OCI-M2 (cell line): ENCODE results near the gene MAMDC2.

Experiments used
- DNase-seq: peaks from one replicate; lab custom pipeline; 2025; ENCODE audit not compliant: unreplicated experiment; lab: John Stamatoyannopoulos, UW

MAMDC2 gene

DNA sequence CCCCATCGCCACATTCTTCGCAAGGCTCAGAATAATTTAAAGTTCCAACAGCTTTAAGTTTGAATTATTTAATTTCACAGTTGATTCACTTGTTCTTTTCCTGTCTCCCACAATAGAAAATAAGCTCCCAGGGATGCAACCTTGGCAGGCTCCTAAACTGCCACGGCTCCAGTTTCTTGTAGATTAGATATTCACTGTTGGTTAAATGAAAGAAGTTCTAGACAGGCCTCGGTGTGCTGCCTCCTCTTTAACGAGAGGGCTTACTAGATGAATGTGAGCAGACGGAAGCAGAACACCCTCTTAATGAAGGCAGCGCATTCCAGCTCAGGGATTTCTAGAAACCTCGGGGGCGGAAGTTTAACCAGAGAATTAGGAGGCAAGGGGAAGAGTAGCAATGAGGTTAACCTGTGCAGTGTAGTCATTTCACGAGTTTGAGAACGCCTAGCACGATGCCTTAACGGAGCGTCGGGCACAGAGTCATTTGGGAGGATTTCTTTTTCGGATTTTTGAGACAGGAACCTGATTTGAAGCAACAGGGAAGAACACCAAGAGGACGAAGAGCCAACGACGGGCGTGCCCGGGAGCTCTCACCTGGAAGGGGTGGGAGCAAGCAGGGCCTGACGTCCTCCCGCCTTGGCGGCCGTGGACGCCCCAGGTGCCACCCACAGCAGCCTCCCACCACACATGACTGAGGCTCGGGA is 214.5 kb downstream of the MAMDC2 start:
- DNase-seq = no peak

DNA sequence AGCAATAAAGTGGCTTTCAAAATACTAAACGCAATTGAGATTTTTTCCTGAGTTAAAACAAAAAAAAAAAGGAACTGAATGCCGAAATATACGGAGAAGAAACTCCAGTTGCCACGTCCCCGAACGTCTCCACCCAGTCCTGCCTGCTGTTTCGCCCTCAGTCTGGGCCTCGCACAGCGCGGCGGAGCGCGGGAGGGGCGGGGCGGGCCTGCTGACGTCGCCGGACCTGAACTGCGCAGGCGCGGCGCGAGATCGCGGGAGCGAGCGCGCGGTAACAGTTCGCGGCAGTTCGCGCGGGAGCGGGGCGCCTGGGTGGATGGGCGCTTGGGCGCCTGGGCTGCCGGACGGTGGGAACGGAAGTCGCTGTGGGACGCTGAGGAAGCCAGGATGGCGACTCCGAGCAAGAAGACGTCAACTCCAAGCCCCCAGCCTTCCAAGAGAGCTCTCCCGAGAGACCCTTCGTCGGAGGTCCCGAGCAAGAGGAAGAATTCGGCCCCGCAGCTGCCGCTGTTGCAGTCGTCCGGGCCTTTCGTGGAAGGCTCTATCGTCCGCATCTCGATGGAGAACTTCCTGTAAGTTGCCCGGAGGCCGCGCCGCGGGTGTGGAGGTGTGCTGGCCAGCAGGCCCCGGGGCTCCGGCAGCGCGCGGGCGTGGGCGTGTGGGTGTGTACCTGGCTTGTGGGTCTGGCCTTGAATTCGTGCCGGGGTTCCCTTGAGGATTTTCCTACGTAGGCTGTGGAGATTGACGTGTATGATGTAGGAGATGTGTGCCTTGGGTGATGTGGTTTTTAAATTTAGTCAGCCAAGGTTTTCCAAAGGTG is 215.3 kb downstream of the MAMDC2 start, which contains the start of gene SMC5:
Gene SMC5, plus strand, starts transcription at position 287 of the 820 bp plus-strand sequence. Its CDS starts 101 bp downstream, at position 388.
- peak; percentile 33 for DNase-seq

GRCh38 chr9:70259512-70259802 is 215.8 kb downstream of the MAMDC2 start:
- no peak for DNase-seq

GRCh38 chr9:70260007-70260443 is 216.4 kb downstream of the MAMDC2 start:
- no peak for DNase-seq

DNA sequence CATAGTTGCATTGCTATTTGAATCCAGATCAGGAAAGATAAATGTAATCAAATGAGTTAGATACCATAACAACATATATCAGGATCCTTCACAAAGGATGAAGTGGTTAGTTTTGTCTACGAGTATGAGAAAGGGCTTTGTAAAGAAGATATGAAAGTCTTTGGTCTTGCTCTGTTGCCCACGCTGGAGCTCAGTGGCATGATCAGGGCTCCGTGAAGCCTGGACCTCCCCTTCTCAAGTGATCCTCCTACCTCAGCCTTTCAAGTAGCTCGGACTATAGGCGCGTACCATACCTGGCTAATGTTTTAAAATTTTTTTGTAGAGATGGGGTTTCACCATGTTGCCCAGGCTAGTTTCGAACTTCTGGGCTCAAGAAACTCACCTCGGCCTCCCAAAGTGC is 217.0 kb downstream of the MAMDC2 start:
- no peak for DNase-seq

GRCh38 chr9:70261131-70261870 is 217.7 kb downstream of the MAMDC2 start:
- DNase-seq = no peak

- DNase-seq = no peak
Measured at GRCh38 chr9:70262366-70262765, 218.7 kb downstream of the MAMDC2 start.

- no peak for DNase-seq
Measured at GRCh38 chr9:70262948-70263347, 219.3 kb downstream of the MAMDC2 start.

- DNase-seq = no peak
Measured at GRCh38 chr9:70263421-70263820, 219.8 kb downstream of the MAMDC2 start.
